Caco-2 (cell line): ENCODE measurements around the gene DRAP1. TPM values are rescaled to one million over a fixed set of nuclear protein-coding genes. Genes with fewer than 3 reads are reported as not detected.
A peak's percentile ranks its signal among the peaks of the same experiment; 100 is the strongest.

Experiments used
- BruUV-seq: library from RNA; stranded (reverse); fragments of 400-500 nt; replicated peaks from 2 replicates; lab custom pipeline; 2021; lab: Mats Ljungman, UMichigan
- CTCF ChIA-PET: fragments of 300-600 bp; sonication (Branson Sonifier 250); formaldehyde crosslinking; loops from one replicate; lab custom pipeline; 2022; ENCODE audit warnings: antibody characterized with exemption; lab: Charles Lee
- POLR2A ChIA-PET: fragments of 300-600 bp; sonication (Branson Sonifier 250); formaldehyde crosslinking; loops from one replicate; lab custom pipeline; 2022; ENCODE audit warnings: antibody characterized with exemption; lab: Charles Lee
- DNase-seq, 2 experiments: peaks; one replicate each; pipeline versions ENCODE4 v3.0.0 to v3.0.0-alpha.2; 2020 to 2022
- H3K27me3 ChIP-seq: replicated peaks from 2 replicates; pipeline ENCODE4 v1.6.0; 2011; ENCODE audit warnings: low read length; ENCODE audit not compliant: control insufficient read depth, insufficient read depth
- H3K36me3 ChIP-seq: 2 replicates; pipeline ENCODE4 v1.5.1; 2011; ENCODE audit warnings: low read length; ENCODE audit not compliant: control insufficient read depth, insufficient read depth
- H3K4me1 ChIP-seq: fragments of 250-450 bp; sonication (Bioruptor Pico); 2 replicates; pipeline ENCODE4 v1.5.1; 2020; ENCODE audit warnings: mild to moderate bottlenecking
- H3K4me3 ChIP-seq: 2 replicates; pipeline ENCODE4 v1.5.1; 2011; ENCODE audit warnings: low read depth, mild to moderate bottlenecking, control low read depth, low read length
- H3K9me3 ChIP-seq: fragments of 250-450 bp; sonication (Bioruptor Pico); 2 replicates; pipeline ENCODE4 v1.5.1; 2020; ENCODE audit warnings: mild to moderate bottlenecking, moderate library complexity
- H3K27ac Mint-ChIP-seq: one replicate; pipeline ENCODE4 v1.8.0; 2022; ENCODE audit warnings: mixed read lengths; ENCODE audit not compliant: unreplicated experiment
- H3K27me3 Mint-ChIP-seq: one replicate; pipeline ENCODE4 v1.8.0; 2022; ENCODE audit warnings: mixed read lengths; ENCODE audit not compliant: insufficient read depth, unreplicated experiment
- H3K36me3 Mint-ChIP-seq: one replicate; pipeline ENCODE4 v1.8.0; 2022; ENCODE audit warnings: mild to moderate bottlenecking, mixed read lengths; ENCODE audit not compliant: insufficient read depth, unreplicated experiment
- H3K4me1 Mint-ChIP-seq: one replicate; pipeline ENCODE4 v1.8.0; 2022; ENCODE audit warnings: low read depth, mixed read lengths; ENCODE audit not compliant: unreplicated experiment
- H3K4me3 Mint-ChIP-seq: one replicate; pipeline ENCODE4 v1.8.0; 2022; ENCODE audit warnings: mild to moderate bottlenecking, moderate library complexity, mixed read lengths; ENCODE audit not compliant: unreplicated experiment
- H3K9me3 Mint-ChIP-seq: one replicate; pipeline ENCODE4 v1.8.0; 2022; ENCODE audit warnings: mixed read lengths; ENCODE audit not compliant: unreplicated experiment
- intact Hi-C: fragments of 100-400 bp; cut with micrococcal nuclease; formaldehyde crosslinking; loops from one replicate; pipeline ENCODE4 v1.10.0; 2022; ENCODE audit not compliant: unreplicated experiment
- total RNA-seq: library from RNA; stranded (reverse); gene quantifications from 2 replicates; pipeline ENCODE4 v1.2.3, GENCODE V29; 2022
- TF ChIP-seq, protein P1 (sequence below), 2 experiments: fragments of 200-600 bp in 1 of 2; IDR thresholded peaks; 1 replicate in 1 of 2; 2 replicates in 1 of 2; pipeline versions ENCODE4 v1.5.1 to v1.8.0; 2011 to 2022; ENCODE audit warnings: antibody characterized with exemption in 1 of 2, control low read depth in 1 of 2, inconsistent platforms in 1 of 2, low read depth in 1 of 2, low read length in 1 of 2, mild to moderate bottlenecking in 1 of 2, moderate library complexity in 1 of 2; ENCODE audit not compliant: insufficient read depth in 1 of 2, severe bottlenecking in 1 of 2, unreplicated experiment in 1 of 2

Gene DRAP1
- total RNA-seq, 1 experiment from 2014 or later, result 91.0 TPM

DNA sequence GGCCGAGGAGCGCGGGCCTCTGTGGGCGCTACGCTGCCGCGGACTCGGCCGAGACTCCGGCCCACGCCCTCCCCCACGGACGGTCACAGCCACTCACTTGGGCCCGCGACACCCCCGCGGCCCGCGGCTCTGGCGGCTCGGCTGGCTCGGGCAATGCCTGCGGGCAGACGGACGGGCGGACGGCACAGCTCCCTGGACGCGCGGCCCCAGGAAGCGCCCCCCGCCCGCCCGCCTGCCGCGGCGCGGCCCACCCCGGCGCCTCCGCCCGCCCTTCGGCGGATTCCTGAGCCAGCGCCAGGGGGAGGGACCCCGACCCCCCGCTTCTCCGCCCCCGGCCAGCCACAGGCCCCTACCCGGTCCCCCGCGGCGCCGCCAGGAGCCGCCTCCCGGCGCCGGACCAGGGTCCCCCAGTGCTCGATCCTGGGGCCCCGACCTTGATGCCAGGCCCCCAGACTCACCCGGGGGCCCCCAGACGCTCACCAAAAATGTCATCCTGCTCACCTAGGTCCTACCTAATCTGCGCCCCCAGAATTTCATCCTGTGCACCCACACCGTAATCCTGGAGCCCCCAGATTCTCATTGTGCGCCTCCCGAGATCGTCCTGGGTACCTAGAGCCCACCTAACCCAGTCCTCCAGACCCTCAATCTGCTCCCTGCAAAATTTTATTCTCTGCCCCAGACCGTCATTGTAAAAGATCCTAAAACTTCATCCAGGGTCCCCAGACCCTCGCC is 46.5 kb upstream of the DRAP1 start, which contains the start of gene EFEMP2:
Gene EFEMP2 (minus strand): TSS at position 215 of the 732 bp plus-strand sequence. CDS start 446 bp downstream, outside the sequence.
- DNase-seq, result no peak
- Histone ChIP-seq H3K36me3 (no peaks in the 10 kb centered on the region), H3K4me3 (peak within 1 kb of the TSS; percentile 53), H3K9me3 (no peaks in the 10 kb centered on the region), H3K27me3 (no peaks in the 10 kb centered on the region), H3K4me1 (0 out of 2 replicates have a peak, but pooled peaks cover 3% of the 10 kb centered on the region)
- TF ChIP-seq, protein P1, sequence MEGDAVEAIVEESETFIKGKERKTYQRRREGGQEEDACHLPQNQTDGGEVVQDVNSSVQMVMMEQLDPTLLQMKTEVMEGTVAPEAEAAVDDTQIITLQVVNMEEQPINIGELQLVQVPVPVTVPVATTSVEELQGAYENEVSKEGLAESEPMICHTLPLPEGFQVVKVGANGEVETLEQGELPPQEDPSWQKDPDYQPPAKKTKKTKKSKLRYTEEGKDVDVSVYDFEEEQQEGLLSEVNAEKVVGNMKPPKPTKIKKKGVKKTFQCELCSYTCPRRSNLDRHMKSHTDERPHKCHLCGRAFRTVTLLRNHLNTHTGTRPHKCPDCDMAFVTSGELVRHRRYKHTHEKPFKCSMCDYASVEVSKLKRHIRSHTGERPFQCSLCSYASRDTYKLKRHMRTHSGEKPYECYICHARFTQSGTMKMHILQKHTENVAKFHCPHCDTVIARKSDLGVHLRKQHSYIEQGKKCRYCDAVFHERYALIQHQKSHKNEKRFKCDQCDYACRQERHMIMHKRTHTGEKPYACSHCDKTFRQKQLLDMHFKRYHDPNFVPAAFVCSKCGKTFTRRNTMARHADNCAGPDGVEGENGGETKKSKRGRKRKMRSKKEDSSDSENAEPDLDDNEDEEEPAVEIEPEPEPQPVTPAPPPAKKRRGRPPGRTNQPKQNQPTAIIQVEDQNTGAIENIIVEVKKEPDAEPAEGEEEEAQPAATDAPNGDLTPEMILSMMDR (IDR thresholded peaks at IDR 0.05; ENCODE audit: insufficient read depth in 1 of 2, low read depth in 1 of 2, low read length in 1 of 2, severe bottlenecking in 1 of 2, unreplicated experiment in 1 of 2), result no peak
- ChIA-PET POLR2A (no interaction called here), CTCF (interaction anchor here (1.9 to 4.0 kb wide), 3 partner anchors 13 to 16 kb away, joined by 7 to 39 read pairs (median 10); partner anchors contain the start of genes FIBP and MUS81)
- no peaks in the 10 kb centered on the region for H3K9me3 Mint-ChIP-seq
- H3K36me3 Mint-ChIP-seq, result peaks cover 30% of the 10 kb centered on the region
- H3K4me3 Mint-ChIP-seq, result peak within 1 kb of the TSS; percentile 76
- peaks cover 6% of the 10 kb centered on the region for H3K4me1 Mint-ChIP-seq
- peak within 1 kb of the TSS; percentile 77 for H3K27ac Mint-ChIP-seq
- intact Hi-C loops, result no loop called here
- H3K27me3 Mint-ChIP-seq, result no peaks in the 10 kb centered on the region
- BruUV-seq, result no TSS peak

DNA sequence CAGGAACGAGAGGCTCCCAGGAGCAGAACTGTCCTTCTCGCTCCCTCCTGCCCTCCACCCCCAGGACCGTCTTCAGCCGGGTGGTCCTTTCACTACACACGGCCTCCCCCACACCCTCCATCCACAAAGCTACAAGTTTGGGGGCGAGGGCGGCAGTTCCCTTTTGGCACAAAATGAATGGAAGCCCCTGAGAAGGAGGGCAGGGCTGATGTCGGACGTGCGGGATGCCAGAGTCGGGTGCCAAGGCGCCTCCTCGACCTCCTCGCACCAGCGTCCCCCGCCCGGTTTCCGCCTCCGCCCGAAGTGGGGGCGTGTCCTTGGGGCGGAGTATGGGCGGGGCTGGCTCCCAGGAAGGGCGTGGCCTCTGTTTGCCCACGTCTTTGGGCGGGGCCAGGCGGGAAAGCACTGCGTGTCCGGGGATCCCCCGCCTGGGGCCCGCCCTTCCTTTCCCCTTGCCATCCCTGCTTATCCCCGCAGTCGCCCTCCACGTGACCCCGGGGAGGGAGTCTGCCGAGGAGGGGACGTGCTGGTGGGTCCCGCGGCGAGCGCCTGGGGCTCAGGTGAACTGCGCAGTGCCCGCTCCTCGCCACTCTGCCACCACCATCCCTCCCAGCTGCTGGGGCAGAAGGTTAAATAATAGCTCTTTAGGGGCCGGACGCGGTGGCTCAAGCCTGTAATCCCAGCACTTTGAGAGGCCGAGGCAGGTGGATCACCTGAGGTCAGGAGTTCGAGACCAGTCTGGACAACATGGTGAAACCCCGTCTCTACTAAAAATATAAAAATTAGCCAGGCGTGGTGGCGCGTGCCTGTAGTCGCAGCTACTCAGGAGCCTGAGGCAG is 45.7 kb upstream of the DRAP1 start:
- no peaks in the 10 kb centered on the region for H3K27me3 Mint-ChIP-seq
- no peaks in the 10 kb centered on the region for H3K9me3 Mint-ChIP-seq
- Histone ChIP-seq H3K4me3 (peak overlapping the region; percentile 53), H3K27me3 (no peaks in the 10 kb centered on the region), H3K36me3 (no peaks in the 10 kb centered on the region), H3K9me3 (no peaks in the 10 kb centered on the region), H3K4me1 (0 out of 2 replicates have a peak, but pooled peaks cover 3% of the 10 kb centered on the region)
- peaks cover 6% of the 10 kb centered on the region for H3K4me1 Mint-ChIP-seq
- peak overlapping the region; percentile 77 for H3K27ac Mint-ChIP-seq
- intact Hi-C loops, result no loop called here
- peak; percentile 89 to 95 for DNase-seq
- H3K36me3 Mint-ChIP-seq, result peaks cover 27% of the 10 kb centered on the region
- BruUV-seq, result no TSS peak
- CTCF ChIA-PET, result interaction anchor here (1.2 to 2.1 kb wide), 3 partner anchors 11 to 15 kb away, joined by 6 to 10 read pairs (median 7); partner anchors contain the start of genes FIBP and MUS81
- H3K4me3 Mint-ChIP-seq, result peak overlapping the region; percentile 76
- TF ChIP-seq, protein P1 (IDR thresholded peaks at IDR 0.05; ENCODE audit: insufficient read depth in 1 of 2, low read depth in 1 of 2, low read length in 1 of 2, severe bottlenecking in 1 of 2, unreplicated experiment in 1 of 2), result no peak
- POLR2A ChIA-PET, result interaction anchor here (0.6 to 1.0 kb wide), 3 partner anchors 14 to 212 kb away, joined by 3 to 5 read pairs (median 4); partner anchors contain the start of gene FIBP

DNA sequence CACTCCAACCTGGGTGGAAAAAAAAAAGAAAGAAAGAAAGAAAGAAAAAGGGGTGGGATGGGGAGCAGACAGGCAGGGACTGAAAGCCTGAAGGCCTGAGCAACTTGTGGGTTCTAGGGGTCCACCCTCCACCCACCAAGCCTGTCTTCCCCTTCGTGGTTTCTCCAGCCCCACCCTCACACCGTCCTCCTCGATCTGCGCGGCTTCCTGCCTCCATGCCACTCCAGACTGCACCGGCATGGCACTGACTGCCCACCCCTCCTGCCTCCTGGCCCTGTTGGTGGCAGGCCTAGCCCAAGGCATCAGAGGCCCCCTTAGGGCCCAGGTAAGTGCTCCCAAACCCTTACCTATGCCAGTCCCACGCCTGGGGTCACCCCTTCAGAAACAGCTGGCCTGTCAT is 39.6 kb upstream of the DRAP1 start, which contains the start of gene CTSW:
Gene CTSW (plus strand): TSS at position 221 of the 400 bp plus-strand sequence. CDS start 18 bp downstream, at position 239.
- TF ChIP-seq, protein P1 (IDR thresholded peaks at IDR 0.05; ENCODE audit: insufficient read depth in 1 of 2, low read depth in 1 of 2, low read length in 1 of 2, severe bottlenecking in 1 of 2, unreplicated experiment in 1 of 2), result no peak
- Histone ChIP-seq H3K27me3 (no peaks in the 10 kb centered on the region), H3K4me3 (no peak within 1 kb of the TSS), H3K4me1 (no peaks in the 10 kb centered on the region), H3K9me3 (no peaks in the 10 kb centered on the region), H3K36me3 (peaks cover 1% of the 10 kb centered on the region)
- DNase-seq, result no peak
- H3K36me3 Mint-ChIP-seq, result peaks cover 31% of the 10 kb centered on the region
- intact Hi-C loops, result no loop called here
- ChIA-PET CTCF (interaction anchor here (1.3 to 1.9 kb wide), 2 partner anchors 9 to 20 kb away, joined by 5 to 7 read pairs; partner anchors contain the start of genes FIBP and MUS81), POLR2A (interaction anchor here (0.6 to 0.7 kb wide), 2 partner anchors 11 to 20 kb away, joined by 3 read pairs; no protein-coding TSS in a partner anchor)
- no peak within 1 kb of the TSS for H3K27ac Mint-ChIP-seq
- no peak within 1 kb of the TSS for H3K4me3 Mint-ChIP-seq
- H3K27me3 Mint-ChIP-seq, result no peaks in the 10 kb centered on the region
- BruUV-seq, result no TSS peak
- no peaks in the 10 kb centered on the region for H3K9me3 Mint-ChIP-seq
- H3K4me1 Mint-ChIP-seq, result peaks cover 4% of the 10 kb centered on the region
